ENCODE measurements around the gene MYL2. TPM values are rescaled to one million over a fixed set of nuclear protein-coding genes. Genes with fewer than 3 reads are reported as not detected.
"Not testable (repeated sequence)": the region's sequence is repeated elsewhere in the genome, so short reads cannot be mapped to it uniquely, and the experiment has no call there.

MYL2 gene
- total and polyA plus RNA-seq, 12 donors: 9,270 to 56,186 (median 26,130) TPM

GRCh38 chr12:110960795-110961194 lies 40.4 kb upstream of the MYL2 start:
- 85 to 87% methylated on average over 2 of the region's 2 CpGs for WGBS, 2 donors
- TF ChIP-seq, protein P1, sequence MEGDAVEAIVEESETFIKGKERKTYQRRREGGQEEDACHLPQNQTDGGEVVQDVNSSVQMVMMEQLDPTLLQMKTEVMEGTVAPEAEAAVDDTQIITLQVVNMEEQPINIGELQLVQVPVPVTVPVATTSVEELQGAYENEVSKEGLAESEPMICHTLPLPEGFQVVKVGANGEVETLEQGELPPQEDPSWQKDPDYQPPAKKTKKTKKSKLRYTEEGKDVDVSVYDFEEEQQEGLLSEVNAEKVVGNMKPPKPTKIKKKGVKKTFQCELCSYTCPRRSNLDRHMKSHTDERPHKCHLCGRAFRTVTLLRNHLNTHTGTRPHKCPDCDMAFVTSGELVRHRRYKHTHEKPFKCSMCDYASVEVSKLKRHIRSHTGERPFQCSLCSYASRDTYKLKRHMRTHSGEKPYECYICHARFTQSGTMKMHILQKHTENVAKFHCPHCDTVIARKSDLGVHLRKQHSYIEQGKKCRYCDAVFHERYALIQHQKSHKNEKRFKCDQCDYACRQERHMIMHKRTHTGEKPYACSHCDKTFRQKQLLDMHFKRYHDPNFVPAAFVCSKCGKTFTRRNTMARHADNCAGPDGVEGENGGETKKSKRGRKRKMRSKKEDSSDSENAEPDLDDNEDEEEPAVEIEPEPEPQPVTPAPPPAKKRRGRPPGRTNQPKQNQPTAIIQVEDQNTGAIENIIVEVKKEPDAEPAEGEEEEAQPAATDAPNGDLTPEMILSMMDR (IDR thresholded peaks at IDR 0.05): no peak
- no peaks in the 10 kb centered on the region for H3K36me3 ChIP-seq
- no peak for DNase-seq
- H3K4me3 ChIP-seq: no peak overlapping the region
- peaks cover 0 to 18% (median 0%) of the 10 kb centered on the region in 7 donors for H3K27me3 ChIP-seq
- ATAC-seq: no peak
- no peak overlapping the region for H3K27ac ChIP-seq
- H3K4me1 ChIP-seq: peaks cover 0 to 5% (median 0%) of the 10 kb centered on the region in 9 donors
- intact Hi-C loops (cut with DNase I): no loop called here
- peaks cover 0 to 4% (median 0%) of the 10 kb centered on the region in 11 donors for H3K9me3 ChIP-seq

DNA sequence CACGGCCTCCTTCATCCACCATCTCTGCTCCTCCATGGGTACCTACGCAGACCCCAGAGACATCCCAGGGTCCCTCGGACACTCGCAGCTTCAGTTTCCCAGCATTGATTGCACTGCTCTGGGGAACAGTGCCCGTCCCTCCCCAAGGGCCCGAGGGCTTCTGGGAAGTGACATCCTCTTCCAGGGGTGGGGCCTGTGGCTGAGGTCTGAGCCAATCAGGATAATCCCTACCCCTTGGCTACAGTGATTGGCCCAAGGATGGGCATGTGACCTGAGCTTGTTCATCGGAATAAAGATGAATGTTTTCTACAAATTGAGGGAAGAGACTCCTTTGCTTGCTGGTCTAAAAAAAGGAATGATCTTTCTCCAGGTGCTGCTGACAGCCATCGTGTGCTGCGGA lies 37.3 kb upstream of the MYL2 start:
- no peak for ATAC-seq
- no peak for DNase-seq
- Histone ChIP-seq H3K27me3 (peaks cover 0 to 14% (median 0%) of the 10 kb centered on the region in 7 donors), H3K36me3 (no peaks in the 10 kb centered on the region), H3K9me3 (peaks cover 0 to 12% (median 0%) of the 10 kb centered on the region in 11 donors), H3K4me3 (no peak overlapping the region), H3K4me1 (no peaks in the 10 kb centered on the region), H3K27ac (no peak overlapping the region)
- TF ChIP-seq, protein P1 (IDR thresholded peaks at IDR 0.05): no peak
- 88 to 92% methylated on average over 9 of the region's 9 CpGs for WGBS, 2 donors
- intact Hi-C loops (cut with DNase I): no loop called here

DNA sequence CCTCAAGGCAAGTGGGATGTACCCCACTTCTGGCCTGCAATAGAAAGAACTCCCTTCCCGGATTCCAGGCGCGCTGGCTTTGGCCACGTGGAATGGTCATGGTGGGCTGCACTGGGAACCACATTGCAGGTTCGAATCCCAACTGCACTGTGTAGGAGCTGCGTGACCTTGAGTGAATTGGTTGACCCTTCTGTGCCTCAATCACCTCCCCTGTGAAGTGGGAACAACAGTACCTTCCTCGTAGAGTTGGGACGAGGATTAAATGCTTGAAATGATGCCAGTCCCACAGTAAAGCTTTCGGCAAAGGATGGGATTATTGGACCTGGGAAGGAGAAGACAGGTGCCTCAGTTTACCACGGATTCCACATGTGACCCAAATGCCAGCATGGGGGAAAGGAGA lies 36.8 kb upstream of the MYL2 start:
- H3K4me1 ChIP-seq: no peaks in the 10 kb centered on the region
- no peak overlapping the region for H3K4me3 ChIP-seq
- H3K9me3 ChIP-seq: peaks cover 0 to 12% (median 0%) of the 10 kb centered on the region in 11 donors
- H3K27ac ChIP-seq: no peak overlapping the region
- TF ChIP-seq, protein P1 (IDR thresholded peaks at IDR 0.05): no peak
- ATAC-seq: no peak
- WGBS, 2 donors: 91 to 95% methylated on average over 10 of the region's 10 CpGs
- intact Hi-C loops (cut with DNase I): no loop called here
- H3K27me3 ChIP-seq: peaks cover 0 to 11% (median 0%) of the 10 kb centered on the region in 7 donors
- no peak for DNase-seq
- H3K36me3 ChIP-seq: no peaks in the 10 kb centered on the region

GRCh38 chr12:110950867-110951266 lies 30.5 kb upstream of the MYL2 start:
- intact Hi-C loops (cut with DNase I); H3K4me1 ChIP-seq; H3K27ac ChIP-seq; DNase-seq; H3K27me3 ChIP-seq; ATAC-seq; H3K36me3 ChIP-seq; H3K4me3 ChIP-seq: not testable (repeated sequence)
- peaks cover 0 to 31% (median 9%) of the 10 kb centered on the region in 11 donors for H3K9me3 ChIP-seq
- 98% methylated on average over 22 to 25 of the region's 31 CpGs for WGBS, 2 donors

- intact Hi-C loops (cut with DNase I); DNase-seq; H3K4me1 ChIP-seq; ATAC-seq; H3K27me3 ChIP-seq; H3K36me3 ChIP-seq; H3K4me3 ChIP-seq; H3K27ac ChIP-seq: not testable (repeated sequence)
- H3K9me3 ChIP-seq: peaks cover 0 to 35% (median 12%) of the 10 kb centered on the region in 11 donors
- 96% methylated on average over 21 to 28 of the region's 31 CpGs for WGBS, 2 donors
Measured at GRCh38 chr12:110950466-110950865, 30.1 kb upstream of the MYL2 start.
